ENCODE data around the gene CIAO1.
A peak's percentile ranks its signal among the peaks of the same experiment; 100 is the strongest.
"Not testable (repeated sequence)": the region's sequence is repeated elsewhere in the genome, so short reads cannot be mapped to it uniquely, and the experiment has no call there.

CIAO1 gene

GRCh38 chr2:96276787-96277499 lies 10.9 kb downstream of the CIAO1 start:
- DNase-seq (ENCODE audit: low read depth), result no peak

DNA sequence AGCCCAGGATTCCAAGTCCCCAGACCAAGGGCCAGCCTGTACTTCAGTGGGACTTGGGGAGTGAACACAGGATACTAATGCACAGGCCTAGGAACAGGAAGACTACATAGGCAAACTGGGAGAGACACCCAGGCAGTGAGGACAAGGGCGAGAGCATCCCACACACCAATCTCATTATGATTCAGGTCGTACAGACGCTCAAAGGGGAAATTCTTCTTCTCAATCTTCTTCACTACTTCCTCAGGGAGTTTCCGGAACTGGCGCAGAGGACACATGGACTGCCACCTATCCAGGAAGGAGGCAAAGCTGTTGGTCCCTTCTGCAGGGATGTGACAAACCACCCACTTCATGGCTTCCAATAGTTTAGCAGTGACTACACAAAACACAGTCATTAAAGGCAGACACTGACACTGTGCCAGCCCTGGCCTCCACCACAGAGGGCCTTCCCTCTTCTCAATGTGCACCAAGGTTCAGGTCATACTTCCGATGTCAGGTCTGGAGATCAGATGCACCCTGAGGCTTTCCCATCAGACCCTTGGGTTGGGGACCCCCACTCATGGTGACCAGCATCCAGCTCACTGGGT lies 21.3 kb downstream of the CIAO1 start:
- DNase-seq (ENCODE audit: low read depth), result no peak

DNA sequence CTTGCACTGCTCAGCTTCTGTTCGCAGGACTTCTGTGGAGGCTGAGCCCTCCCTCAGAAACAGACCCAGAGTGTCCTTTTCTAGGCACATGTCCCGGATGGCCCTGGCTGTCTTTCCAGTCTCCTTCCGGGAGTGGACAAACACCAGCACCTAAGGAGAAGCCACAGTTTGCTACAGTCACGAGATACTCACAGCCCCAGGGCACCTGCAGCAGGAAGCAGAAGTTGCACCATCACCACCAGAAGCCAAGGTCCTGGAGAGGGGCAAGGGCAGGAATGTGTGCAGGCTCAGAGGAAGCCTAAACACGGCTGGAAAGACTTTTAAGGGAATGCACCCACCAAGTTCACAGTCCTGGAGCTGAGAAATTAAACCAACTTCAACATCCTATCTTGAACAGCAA lies 25.7 kb downstream of the CIAO1 start:
- no peak for DNase-seq (ENCODE audit: low read depth)

DNA sequence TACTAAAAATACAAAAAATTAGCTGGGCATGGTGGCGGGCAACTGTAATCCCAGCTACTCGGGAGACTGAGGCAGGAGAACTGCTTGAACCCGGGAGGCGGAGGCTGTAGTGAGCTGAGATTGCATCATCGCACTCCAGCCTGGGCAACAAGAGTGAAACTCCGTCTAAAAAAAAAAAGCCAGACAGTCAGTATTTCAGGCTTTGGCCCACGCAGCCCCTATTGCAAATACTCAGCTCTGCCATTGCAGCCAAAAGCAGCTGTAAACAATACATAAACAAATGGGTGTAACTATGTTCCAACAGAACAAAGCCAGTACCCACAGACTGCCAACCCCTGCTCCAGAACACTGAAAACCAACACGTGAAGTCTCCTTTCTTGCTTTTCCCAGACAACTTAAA lies 28.2 kb downstream of the CIAO1 start:
- not testable (repeated sequence) for DNase-seq (ENCODE audit: low read depth)

GRCh38 chr2:96296925-96297324 lies 30.9 kb downstream of the CIAO1 start:
- no peak for DNase-seq (ENCODE audit: low read depth)

- DNase-seq (ENCODE audit: low read depth), result no peak
Measured at GRCh38 chr2:96301865-96302264, 35.8 kb downstream of the CIAO1 start.

DNA sequence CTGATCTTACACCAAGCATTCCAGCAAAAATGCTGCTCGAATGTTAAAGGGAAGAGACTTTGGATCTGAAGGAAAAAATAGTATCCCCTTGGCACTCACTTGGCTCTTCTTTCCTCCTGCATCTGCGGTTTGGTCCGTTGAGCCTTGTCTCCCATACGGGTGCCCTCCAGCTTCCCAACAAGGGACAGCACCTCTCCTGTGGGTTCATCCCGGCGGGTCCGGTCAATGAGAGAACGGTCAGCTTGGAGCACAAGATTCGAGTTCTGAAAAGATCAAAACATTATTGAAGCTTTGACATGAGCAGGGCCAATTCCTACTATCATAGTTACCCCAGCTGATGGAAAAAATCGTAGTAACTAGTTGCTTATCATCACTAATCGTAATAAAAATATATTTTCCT lies 38.6 kb downstream of the CIAO1 start:
- no peak for DNase-seq (ENCODE audit: low read depth)

DNA sequence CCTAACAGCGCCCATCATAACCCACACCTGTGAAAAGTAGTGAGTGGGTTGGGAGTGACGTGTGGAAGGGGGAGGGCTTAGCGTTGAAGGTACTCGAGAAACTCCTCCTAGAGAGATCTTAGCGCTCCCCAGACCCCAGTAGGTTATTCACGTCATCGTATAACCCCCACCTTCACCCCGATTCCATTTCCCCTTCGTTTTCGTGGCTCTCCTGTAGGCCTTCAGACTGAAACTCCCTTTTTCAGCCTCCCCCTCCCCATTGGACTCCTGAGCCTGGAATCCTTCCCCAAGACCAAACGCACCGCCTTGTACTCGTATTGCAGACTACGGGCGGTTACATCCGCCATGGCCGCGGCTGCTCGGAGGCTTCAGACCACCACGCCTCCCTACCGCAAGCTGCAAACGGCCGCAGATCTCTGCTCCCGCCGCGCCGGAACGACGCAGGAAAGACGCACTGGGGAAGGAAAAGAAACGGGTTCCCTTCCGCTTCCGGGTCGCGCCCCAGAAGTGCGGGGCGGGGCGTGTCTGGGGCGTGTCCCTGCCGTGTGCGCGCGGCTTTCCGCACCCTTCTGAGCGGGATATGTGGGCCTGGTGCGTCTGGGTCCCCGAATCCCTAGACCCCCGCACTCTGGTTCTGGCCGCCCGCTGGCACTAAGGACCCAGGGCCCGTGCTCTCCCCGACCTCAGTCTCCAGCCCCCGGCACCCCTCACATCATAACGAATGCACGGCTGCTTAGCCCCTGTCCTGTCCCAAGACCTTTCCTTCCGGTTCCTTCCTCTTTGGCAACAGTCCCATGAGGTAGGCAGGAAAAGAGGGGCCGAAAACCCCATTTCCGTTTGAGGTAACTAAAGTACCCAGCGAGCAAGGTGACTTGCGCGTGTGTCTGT lies 39.3 kb downstream of the CIAO1 start, which contains the start of gene SNRNP200:
Gene SNRNP200 (minus strand): TSS at position 456 of the 888 bp plus-strand sequence. CDS start 109 bp downstream, at position 347.
- DNase-seq (ENCODE audit: low read depth), result peak; percentile 84

DNA sequence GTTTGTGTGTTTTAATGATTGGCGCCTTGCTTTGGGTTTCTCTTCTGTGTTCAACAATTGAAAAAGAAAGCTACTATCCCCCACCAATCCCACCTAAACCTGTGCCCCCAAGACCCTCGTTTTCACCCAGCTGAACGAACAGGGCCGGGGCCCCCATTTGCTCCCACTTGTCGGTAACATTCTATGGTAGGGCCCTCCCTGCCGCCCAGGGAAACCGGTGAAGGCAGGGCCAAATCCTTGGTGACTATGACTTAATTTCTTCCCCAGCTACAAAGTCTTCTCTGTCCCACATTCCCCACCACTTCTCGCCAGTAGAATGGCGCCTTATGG lies 39.9 kb downstream of the CIAO1 start:
- DNase-seq (ENCODE audit: low read depth), result no peak

DNA sequence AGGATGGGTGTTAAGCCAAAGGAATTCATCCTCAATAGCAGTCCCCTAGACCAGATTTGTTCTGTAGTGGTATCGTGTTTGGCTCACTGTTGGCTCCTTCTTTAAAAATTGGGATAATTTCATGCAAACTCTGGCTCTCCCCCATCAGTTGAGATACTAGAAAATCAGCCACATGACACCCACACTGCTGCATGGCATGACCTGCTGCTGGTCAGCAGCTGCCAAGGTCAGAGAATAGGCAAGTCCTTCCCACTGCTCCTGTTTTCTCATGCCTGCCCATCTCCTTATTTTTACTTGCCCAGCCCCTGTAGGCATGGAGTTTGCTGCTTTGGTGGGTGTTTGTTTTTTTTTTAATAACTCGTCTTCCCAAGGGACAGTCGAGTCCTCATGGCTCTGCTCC lies 40.3 kb downstream of the CIAO1 start:
- no peak for DNase-seq (ENCODE audit: low read depth)

DNA sequence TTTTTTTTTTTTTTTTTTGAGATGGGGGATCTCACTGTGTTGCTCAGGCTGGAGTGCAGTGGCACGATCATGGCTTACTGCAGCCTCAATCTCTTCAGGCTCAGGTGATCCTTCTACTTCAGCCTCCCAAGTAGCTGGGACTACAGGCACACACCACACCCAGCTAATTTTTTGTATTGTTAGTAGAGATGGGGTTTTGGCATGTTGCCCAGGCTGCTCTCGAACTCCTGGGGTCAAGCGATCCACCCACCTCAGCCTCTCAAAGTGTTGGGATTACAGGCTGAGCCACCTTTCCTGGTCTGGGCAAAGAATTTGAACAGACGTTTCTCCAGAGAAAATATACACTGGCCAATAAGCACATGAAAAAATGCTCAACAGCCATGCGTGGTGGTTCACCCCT lies 42.2 kb downstream of the CIAO1 start:
- DNase-seq (ENCODE audit: low read depth), result no peak

GRCh38 chr2:96315005-96315399 lies 49.0 kb downstream of the CIAO1 start:
- no peak for DNase-seq (ENCODE audit: low read depth)

- DNase-seq (ENCODE audit: low read depth), result no peak
Measured at GRCh38 chr2:96315400-96316071, 49.5 kb downstream of the CIAO1 start.

GRCh38 chr2:96316999-96317398 lies 51.0 kb downstream of the CIAO1 start:
- no peak for DNase-seq (ENCODE audit: low read depth)

- DNase-seq (ENCODE audit: low read depth), result no peak
Measured at GRCh38 chr2:96317584-96317997, 51.6 kb downstream of the CIAO1 start.

DNA sequence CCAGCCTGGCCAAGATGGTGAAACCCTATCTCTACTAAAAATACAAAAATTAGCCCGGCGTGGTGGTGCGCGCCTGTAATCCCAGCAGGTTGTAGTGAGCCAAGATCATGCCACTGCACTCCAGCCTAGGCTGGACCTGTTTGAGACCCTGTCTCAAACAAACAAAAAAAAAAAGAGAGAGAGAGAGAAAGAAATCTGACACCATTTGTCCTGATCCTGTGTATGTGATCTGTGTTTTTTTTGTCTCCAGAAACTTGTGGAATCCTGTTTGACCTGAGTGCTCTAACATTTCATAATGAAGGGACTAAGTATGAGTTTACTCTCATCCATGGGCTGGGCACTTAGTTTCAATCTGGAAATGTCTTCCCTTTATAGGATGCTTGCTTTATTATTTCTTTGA lies 52.7 kb downstream of the CIAO1 start:
- DNase-seq (ENCODE audit: low read depth), result no peak

GRCh38 chr2:96319396-96319795 lies 53.4 kb downstream of the CIAO1 start:
- no peak for DNase-seq (ENCODE audit: low read depth)

GRCh38 chr2:96320326-96320725 lies 54.3 kb downstream of the CIAO1 start:
- no peak for DNase-seq (ENCODE audit: low read depth)

- no peak for DNase-seq (ENCODE audit: low read depth)
Measured at GRCh38 chr2:96320728-96321622, 55.0 kb downstream of the CIAO1 start.

Data from stimulated activated CD4-positive, alpha-beta T cell treated with anti-CD3 and anti-CD28 coated beads, Interleukin-2, amount 100 ng/mL, for 4 hours (primary cell).